B cell (primary cell): ENCODE results near the gene PCDHA1. TPM values are rescaled to one million over a fixed set of nuclear protein-coding genes. Genes with fewer than 3 reads are reported as not detected.

ENCODE experiments used
- ATAC-seq: fragments of 200-7000 bp; cut with Tn5 transposase; one replicate; pipeline ENCODE4 v1.10.0; 2021; ENCODE audit warnings: low read depth, mild to moderate bottlenecking, moderate number of reproducible peaks, moderate library complexity
- CTCF ChIA-PET: fragments of 350-600 bp; sonication (Branson Sonifier 250); formaldehyde crosslinking; loops from one replicate; lab custom pipeline; 2021; ENCODE audit warnings: antibody characterized with exemption, inconsistent platforms; lab: Charles Lee
- POLR2A ChIA-PET: fragments of 350-600 bp; sonication (Branson Sonifier 250); formaldehyde crosslinking; loops from one replicate; lab custom pipeline; 2021; ENCODE audit warnings: antibody characterized with exemption; lab: Charles Lee
- DNase-seq: peaks from one replicate; pipeline ENCODE4 v3.0.0; 2013
- H2AFZ ChIP-seq: 2 replicates; pipeline ENCODE4 v1.6.1; 2012; ENCODE audit warnings: mild to moderate bottlenecking, low read depth, low read length; ENCODE audit not compliant: insufficient read depth, poor library complexity, severe bottlenecking
- H3K27ac ChIP-seq, 2 donors: 1 replicate in 1 of 2; 2 replicates in 1 of 2; pipeline ENCODE4 v1.5.1; 2012 to 2013; ENCODE audit warnings: low read length in 2 of 2, mild to moderate bottlenecking in 2 of 2, moderate library complexity in 1 of 2
- H3K27me3 ChIP-seq, 4 experiments: fragments of 200-600 bp in 1 of 4; sonication (generic) in 1 of 4; replicated peaks in 1 of 4; 1 replicate in 2 of 4; 2 replicates in 2 of 4; pipeline versions ENCODE4 v1.6.1 to v1.7.0; 2013 to 2016; ENCODE audit warnings: low read length in 3 of 4, mild to moderate bottlenecking in 2 of 4, mixed read lengths in 1 of 4, moderate library complexity in 1 of 4; ENCODE audit not compliant: insufficient read depth in 4 of 4, control insufficient read depth in 3 of 4; ENCODE audit errors: control extremely low read depth in 1 of 4
- H3K36me3 ChIP-seq, 2 experiments: replicated peaks in 1 of 2; 1 replicate in 1 of 2; 2 replicates in 1 of 2; pipeline versions ENCODE4 v1.6.1 to v1.7.1; 2013; ENCODE audit warnings: low read length in 1 of 2; ENCODE audit not compliant: insufficient read depth in 2 of 2, control insufficient read depth in 1 of 2; ENCODE audit errors: control extremely low read depth in 1 of 2, extremely low read depth in 1 of 2
- H3K4me1 ChIP-seq, 2 donors: fragments of 200-600 bp in 1 of 2; sonication (generic) in 1 of 2; 1 replicate in 1 of 2; 2 replicates in 1 of 2; pipeline versions ENCODE4 v1.5.1 to v1.6.1; 2013 to 2017; ENCODE audit warnings: low read length in 2 of 2; ENCODE audit not compliant: control insufficient read depth in 2 of 2, insufficient read depth in 2 of 2
- H3K4me2 ChIP-seq: replicated peaks from 2 replicates; pipeline ENCODE3; 2012; ENCODE audit warnings: mild to moderate bottlenecking, low read depth, low read length; ENCODE audit not compliant: poor library complexity, severe bottlenecking
- H3K4me3 ChIP-seq, 5 experiments: fragments of 200-600 bp in 1 of 5; sonication (generic) in 1 of 5; 1 replicate in 3 of 5; 2 replicates in 2 of 5; pipeline versions ENCODE4 v1.5.1 to v1.7.0; 2011 to 2016; ENCODE audit warnings: low read length in 4 of 5, mild to moderate bottlenecking in 4 of 5, low read depth in 2 of 5, control low read depth in 1 of 5, moderate library complexity in 1 of 5; ENCODE audit not compliant: insufficient read depth in 1 of 5; ENCODE audit errors: control extremely low read depth in 1 of 5, extremely low read depth in 1 of 5
- H3K79me2 ChIP-seq: fragments of 200-600 bp; sonication (generic); one replicate; pipeline ENCODE4 v1.6.0; 2016; ENCODE audit warnings: low read length; ENCODE audit not compliant: control insufficient read depth, insufficient read depth
- H3K9ac ChIP-seq: fragments of 200-600 bp; sonication (generic); 2 replicates; pipeline ENCODE4 v1.6.1; 2017; ENCODE audit warnings: mild to moderate bottlenecking, low read length, moderate library complexity
- H3K9me3 ChIP-seq, 3 donors: one replicate each; pipeline versions ENCODE4 v1.6.1 to v1.7.1; 2013; ENCODE audit warnings: low read length in 2 of 3; ENCODE audit not compliant: control insufficient read depth in 2 of 3, insufficient read depth in 1 of 3; ENCODE audit errors: control extremely low read depth in 1 of 3
- H4K20me1 ChIP-seq: 2 replicates; pipeline ENCODE4 v1.6.0; 2012; ENCODE audit warnings: mild to moderate bottlenecking, low read length; ENCODE audit not compliant: insufficient read depth, control insufficient read depth, poor library complexity, severe bottlenecking
- H3K27ac Mint-ChIP-seq: one replicate; pipeline ENCODE4 v1.8.0; 2021; ENCODE audit warnings: mixed read lengths
- H3K27me3 Mint-ChIP-seq: one replicate; pipeline ENCODE4 v1.8.0; 2021; ENCODE audit warnings: mixed read lengths
- H3K4me1 Mint-ChIP-seq: one replicate; pipeline ENCODE4 v1.8.0; 2021; ENCODE audit warnings: mixed read lengths
- H3K4me3 Mint-ChIP-seq: one replicate; pipeline ENCODE4 v1.8.0; 2021; ENCODE audit warnings: mixed read lengths
- H3K9me3 Mint-ChIP-seq: one replicate; pipeline ENCODE4 v1.8.0; 2022; ENCODE audit warnings: mixed read lengths; ENCODE audit not compliant: insufficient read depth
- EZH2 ChIP-seq: IDR thresholded peaks from 2 replicates; pipeline ENCODE4 v1.6.1; 2012; ENCODE audit warnings: borderline replicate concordance, low read depth, mild to moderate bottlenecking, moderate library complexity, low read length; ENCODE audit not compliant: insufficient read depth, poor library complexity, severe bottlenecking
- WGBS: methylation state at CpG from one replicate; pipeline ENCODE4 v1.1.5; 2013; ENCODE audit warnings: missing lambda C conversion rate; ENCODE audit not compliant: insufficient coverage; 5-methylcytosine and 5-hydroxymethylcytosine counted together
- intact Hi-C: fragments of 100-400 bp; cut with micrococcal nuclease; formaldehyde crosslinking; loops from one replicate; pipeline ENCODE4 v1.10.0; 2022
- polyA plus RNA-seq: library from polyadenylated mRNA; depleted of rRNA; stranded (reverse); fragments of >200 nt; gene quantifications from 2 replicates; pipeline ENCODE4 v1.2.3, GENCODE V29; 2012
- total RNA-seq, 2 donors: library from RNA; stranded (reverse); fragments of 120-200 nt in 1 of 2; gene quantifications; 1 replicate in 1 of 2; 2 replicates in 1 of 2; pipeline versions ENCODE4 v1.2.3 to v1.2.4, GENCODE V29; 2013 to 2022
- TF ChIP-seq, protein P1 (sequence below): fragments of 200-600 bp; IDR thresholded peaks from one replicate; pipeline ENCODE4 v1.8.0; 2022; ENCODE audit warnings: antibody characterized with exemption, mild to moderate bottlenecking

The PCDHA1 gene
- total and polyA plus RNA-seq, 2 donors (not counting 1 experiment from before 2014, with no cell fraction given) = not detected

DNA sequence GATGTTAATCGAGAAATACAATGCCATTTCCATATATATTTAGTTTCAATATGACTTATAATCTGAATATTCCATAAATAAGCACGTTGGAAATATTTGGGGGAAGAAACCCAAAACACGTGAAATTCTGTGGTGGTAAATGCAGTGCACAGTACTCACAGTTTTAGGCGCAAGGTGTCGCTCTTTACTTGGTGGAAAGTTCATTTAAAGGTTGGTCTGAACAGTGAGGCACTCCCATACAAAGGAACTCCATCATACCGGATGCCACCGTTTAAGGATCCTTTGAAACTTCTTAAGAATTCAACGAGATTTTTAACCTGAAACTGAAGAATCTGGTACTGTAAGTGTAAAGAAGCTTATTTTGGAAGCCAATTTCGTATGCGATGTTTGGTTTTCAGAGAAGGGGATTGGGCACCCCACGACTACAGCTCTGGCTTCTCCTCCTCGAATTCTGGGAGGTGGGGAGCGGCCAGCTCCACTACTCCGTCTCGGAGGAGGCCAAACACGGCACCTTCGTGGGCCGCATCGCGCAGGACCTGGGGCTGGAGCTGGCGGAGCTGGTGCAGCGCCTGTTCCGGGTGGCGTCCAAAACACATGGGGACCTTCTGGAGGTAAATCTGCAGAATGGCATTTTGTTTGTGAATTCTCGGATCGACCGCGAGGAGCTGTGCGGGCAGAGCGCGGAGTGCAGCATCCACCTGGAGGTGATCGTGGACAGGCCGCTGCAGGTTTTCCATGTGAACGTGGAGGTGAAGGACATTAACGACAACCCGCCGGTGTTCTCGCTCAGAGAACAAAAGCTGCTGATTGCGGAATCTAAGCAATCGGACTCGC is 83.0 kb downstream of the PCDHA1 start, which contains the start of gene PCDHA11:
Gene PCDHA11 (plus strand): TSS at position 237 of the 834 bp plus-strand sequence. CDS start 147 bp downstream, at position 384.
- no peak within 1 kb of the TSS for H3K4me2 ChIP-seq
- intact Hi-C loops = no loop called here
- WGBS = 32% methylated on average over 33 of the region's 41 CpGs

DNA sequence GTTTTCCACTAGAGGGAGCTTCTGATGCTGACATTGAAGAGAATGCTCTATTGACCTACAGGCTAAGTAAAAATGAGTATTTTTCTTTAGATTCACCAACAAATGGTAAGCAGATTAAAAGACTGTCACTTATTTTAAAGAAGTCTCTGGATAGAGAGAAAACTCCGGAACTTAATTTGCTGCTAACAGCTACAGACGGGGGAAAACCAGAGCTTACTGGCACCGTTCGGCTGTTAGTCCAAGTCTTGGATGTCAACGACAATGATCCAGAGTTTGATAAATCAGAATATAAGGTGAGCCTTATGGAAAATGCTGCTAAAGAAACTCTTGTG is 83.6 kb downstream of the PCDHA1 start:
- ChIA-PET POLR2A (no interaction called here), CTCF (no interaction called here)
- Histone ChIP-seq H3K9me3 (peaks cover 4 to 25% (median 6%) of the 10 kb centered on the region in 3 donors), H3K4me2 (no peak overlapping the region), H4K20me1 (no peaks in the 10 kb centered on the region), H3K27me3 (peaks cover 0 to 8% (median 2%) of the 10 kb centered on the region in 4 experiments), H3K27ac (no peak overlapping the region), H3K4me3 (no peak overlapping the region), H3K9ac (no peak overlapping the region), H3K36me3 (no peaks in the 10 kb centered on the region), H3K4me1 (no peaks in the 10 kb centered on the region), H3K79me2 (no peaks in the 10 kb centered on the region), H2AFZ (no peak overlapping the region)
- ATAC-seq (no peak), DNase-seq (no peak)
- TF ChIP-seq EZH2 = no peak
- TF ChIP-seq, protein P1, sequence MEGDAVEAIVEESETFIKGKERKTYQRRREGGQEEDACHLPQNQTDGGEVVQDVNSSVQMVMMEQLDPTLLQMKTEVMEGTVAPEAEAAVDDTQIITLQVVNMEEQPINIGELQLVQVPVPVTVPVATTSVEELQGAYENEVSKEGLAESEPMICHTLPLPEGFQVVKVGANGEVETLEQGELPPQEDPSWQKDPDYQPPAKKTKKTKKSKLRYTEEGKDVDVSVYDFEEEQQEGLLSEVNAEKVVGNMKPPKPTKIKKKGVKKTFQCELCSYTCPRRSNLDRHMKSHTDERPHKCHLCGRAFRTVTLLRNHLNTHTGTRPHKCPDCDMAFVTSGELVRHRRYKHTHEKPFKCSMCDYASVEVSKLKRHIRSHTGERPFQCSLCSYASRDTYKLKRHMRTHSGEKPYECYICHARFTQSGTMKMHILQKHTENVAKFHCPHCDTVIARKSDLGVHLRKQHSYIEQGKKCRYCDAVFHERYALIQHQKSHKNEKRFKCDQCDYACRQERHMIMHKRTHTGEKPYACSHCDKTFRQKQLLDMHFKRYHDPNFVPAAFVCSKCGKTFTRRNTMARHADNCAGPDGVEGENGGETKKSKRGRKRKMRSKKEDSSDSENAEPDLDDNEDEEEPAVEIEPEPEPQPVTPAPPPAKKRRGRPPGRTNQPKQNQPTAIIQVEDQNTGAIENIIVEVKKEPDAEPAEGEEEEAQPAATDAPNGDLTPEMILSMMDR = no peak
- no peaks in the 10 kb centered on the region for H3K9me3 Mint-ChIP-seq
- WGBS = 56% methylated on average over 5 of the region's 5 CpGs
- H3K4me1 Mint-ChIP-seq = no peaks in the 10 kb centered on the region
- peaks cover 4% of the 10 kb centered on the region for H3K27me3 Mint-ChIP-seq
- H3K27ac Mint-ChIP-seq = no peak overlapping the region
- intact Hi-C loops = no loop called here
- H3K4me3 Mint-ChIP-seq = no peak overlapping the region

More for the DNA sequence above, 83.0 kb downstream of the PCDHA1 start, which contains the start of gene PCDHA11:
- TF ChIP-seq, protein P1 = no peak
- TF ChIP-seq EZH2 = no peak
- Mint-ChIP-seq H3K27me3 (peaks cover 4% of the 10 kb centered on the region), H3K4me1 (no peaks in the 10 kb centered on the region), H3K9me3 (no peaks in the 10 kb centered on the region), H3K4me3 (no peak within 1 kb of the TSS), H3K27ac (no peak within 1 kb of the TSS)
- DNase-seq = no peak
- ATAC-seq = no peak
- peaks cover 4 to 25% (median 6%) of the 10 kb centered on the region in 3 donors for H3K9me3 ChIP-seq
- CTCF ChIA-PET = no interaction called here
- H3K36me3 ChIP-seq = no peaks in the 10 kb centered on the region
- no peak within 1 kb of the TSS for H2AFZ ChIP-seq
- H3K9ac ChIP-seq = no peak within 1 kb of the TSS
- POLR2A ChIA-PET = no interaction called here
- no peaks in the 10 kb centered on the region for H4K20me1 ChIP-seq
- H3K4me1 ChIP-seq = no peaks in the 10 kb centered on the region
- H3K79me2 ChIP-seq = no peaks in the 10 kb centered on the region
- H3K27ac ChIP-seq = no peak within 1 kb of the TSS
- H3K27me3 ChIP-seq = peaks cover 0 to 8% (median 0%) of the 10 kb centered on the region in 4 experiments
- H3K4me3 ChIP-seq = no peak within 1 kb of the TSS
